Small intestine (tissue), 7 donors: ENCODE data around the gene TMEM260. TPM values are rescaled to one million over a fixed set of nuclear protein-coding genes. Genes with fewer than 3 reads are reported as not detected.
"Not testable (repeated sequence)": the region's sequence is repeated elsewhere in the genome, so short reads cannot be mapped to it uniquely, and the experiment has no call there.

Experiments
- DNase-seq, 2 donors: peaks; one replicate each; pipeline versions ENCODE4 v3.0.0 to v3.0.0-alpha.2; 2013
- FAIRE-seq: peaks from 2 replicates; lab custom pipeline; 2012; peaks lifted over from hg19 to GRCh38; lab: Jason Lieb, UNC
- H3K27ac ChIP-seq, 3 donors: one replicate each; pipeline ENCODE4 v1.5.1; 2013; ENCODE audit warnings: low read length in 2 of 3, mild to moderate bottlenecking in 2 of 3, control low read depth in 1 of 3, inconsistent platforms in 1 of 3, low read depth in 1 of 3, moderate library complexity in 1 of 3
- H3K27me3 ChIP-seq, 3 donors: one replicate each; pipeline ENCODE4 v1.6.1; 2013; ENCODE audit warnings: low read length in 3 of 3, inconsistent platforms in 1 of 3; ENCODE audit not compliant: control insufficient read depth in 3 of 3, insufficient read depth in 3 of 3
- H3K36me3 ChIP-seq, 3 donors: one replicate each; pipeline ENCODE4 v1.6.1; 2013; ENCODE audit warnings: low read length in 3 of 3, inconsistent platforms in 1 of 3, low read depth in 1 of 3, mild to moderate bottlenecking in 1 of 3, moderate library complexity in 1 of 3; ENCODE audit not compliant: control insufficient read depth in 3 of 3, insufficient read depth in 2 of 3
- H3K4me1 ChIP-seq, 3 donors: one replicate each; pipeline ENCODE4 v1.6.1; 2013; ENCODE audit warnings: low read length in 2 of 3, inconsistent platforms in 1 of 3, low read depth in 1 of 3, mild to moderate bottlenecking in 1 of 3, moderate library complexity in 1 of 3; ENCODE audit not compliant: control insufficient read depth in 3 of 3, insufficient read depth in 2 of 3
- H3K4me3 ChIP-seq, 3 donors: one replicate each; pipeline ENCODE4 v1.5.1; 2013; ENCODE audit warnings: low read length in 3 of 3, control low read depth in 1 of 3, inconsistent platforms in 1 of 3, low read depth in 1 of 3, mild to moderate bottlenecking in 1 of 3, moderate library complexity in 1 of 3
- H3K9me3 ChIP-seq, 2 donors: one replicate each; pipeline ENCODE4 v1.6.1; 2013; ENCODE audit warnings: low read depth in 1 of 2, low read length in 1 of 2; ENCODE audit not compliant: control insufficient read depth in 2 of 2, insufficient read depth in 1 of 2
- WGBS, 3 donors: extraction: QIAGEN DNeasy Blood & Tissue Kit; methylation state at CpG; one replicate each; pipeline ENCODE4 v1.1.7; 2013; 5-methylcytosine and 5-hydroxymethylcytosine counted together
- polyA plus RNA-seq, 4 donors: library from polyadenylated mRNA; stranded (reverse) in 3 of 4; unstranded in 1 of 4; fragments of 200-250 nt in 3 of 4; fragments of 120-200 nt in 1 of 4; gene quantifications; one replicate each; pipeline versions ENCODE4 v1.2.1 to v1.2.3, GENCODE V29; 2013
- donor health status: healthy with polysubstance abuse.
- donor health status: control.
- donor health status: control.
- donor health status: Bipolar disorder and iron deficiency.
- donor health status: healthy.

The TMEM260 gene
- polyA plus RNA-seq, 4 donors, result 7.6 to 24.6 (median 9.0) TPM

DNA sequence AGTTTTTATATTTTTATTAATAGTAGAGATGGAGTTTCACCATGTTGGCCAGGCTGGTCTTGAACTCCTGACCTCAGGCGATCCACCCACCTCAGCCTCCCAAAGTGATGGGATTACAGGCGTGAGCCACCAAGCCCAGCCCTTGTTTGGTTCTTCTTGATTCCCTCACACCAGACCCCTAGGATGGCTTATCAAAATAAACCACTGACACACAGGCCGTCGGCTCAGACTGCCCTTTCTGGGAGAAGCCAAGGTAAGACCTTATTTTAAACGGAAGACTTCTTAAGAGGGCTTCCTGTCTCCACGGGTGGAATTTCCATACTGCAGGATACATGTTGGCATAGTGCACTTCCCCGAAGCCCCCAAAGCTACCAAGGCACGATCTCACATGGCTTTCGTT is 115.6 kb downstream of the TMEM260 start:
- H3K27ac ChIP-seq, H3K27me3 ChIP-seq, H3K4me3 ChIP-seq, H3K9me3 ChIP-seq, FAIRE-seq, H3K4me1 ChIP-seq, DNase-seq, H3K36me3 ChIP-seq: not testable (repeated sequence)
- WGBS, 3 donors, result 83 to 89% (median 85%) methylated on average over 9 of the region's 9 CpGs

Other genes with a start within 250 kb of the TMEM260 start
- not detected for gene OTX2, start 230.7 kb downstream of the TMEM260 start, polyA plus RNA-seq